Caco-2 (cell line): ENCODE data around the gene TTC39A. TPM values are rescaled to one million over a fixed set of nuclear protein-coding genes. Genes with fewer than 3 reads are reported as not detected.

ENCODE experiments used
- BruUV-seq: library from RNA; stranded (reverse); fragments of 400-500 nt; replicated peaks from 2 replicates; lab custom pipeline; 2021; lab: Mats Ljungman, UMichigan
- CTCF ChIA-PET: fragments of 300-600 bp; sonication (Branson Sonifier 250); formaldehyde crosslinking; loops from one replicate; lab custom pipeline; 2022; ENCODE audit warnings: antibody characterized with exemption; lab: Charles Lee
- POLR2A ChIA-PET: fragments of 300-600 bp; sonication (Branson Sonifier 250); formaldehyde crosslinking; loops from one replicate; lab custom pipeline; 2022; ENCODE audit warnings: antibody characterized with exemption; lab: Charles Lee
- DNase-seq, 2 experiments: peaks; one replicate each; pipeline versions ENCODE4 v3.0.0 to v3.0.0-alpha.2; 2020 to 2022
- H3K27me3 ChIP-seq: replicated peaks from 2 replicates; pipeline ENCODE4 v1.6.0; 2011; ENCODE audit warnings: low read length; ENCODE audit not compliant: control insufficient read depth, insufficient read depth
- H3K36me3 ChIP-seq: 2 replicates; pipeline ENCODE4 v1.5.1; 2011; ENCODE audit warnings: low read length; ENCODE audit not compliant: control insufficient read depth, insufficient read depth
- H3K4me1 ChIP-seq: fragments of 250-450 bp; sonication (Bioruptor Pico); 2 replicates; pipeline ENCODE4 v1.5.1; 2020; ENCODE audit warnings: mild to moderate bottlenecking
- H3K4me3 ChIP-seq: 2 replicates; pipeline ENCODE4 v1.5.1; 2011; ENCODE audit warnings: low read depth, mild to moderate bottlenecking, control low read depth, low read length
- H3K9me3 ChIP-seq: fragments of 250-450 bp; sonication (Bioruptor Pico); 2 replicates; pipeline ENCODE4 v1.5.1; 2020; ENCODE audit warnings: mild to moderate bottlenecking, moderate library complexity
- H3K27ac Mint-ChIP-seq: one replicate; pipeline ENCODE4 v1.8.0; 2022; ENCODE audit warnings: mixed read lengths; ENCODE audit not compliant: unreplicated experiment
- H3K27me3 Mint-ChIP-seq: one replicate; pipeline ENCODE4 v1.8.0; 2022; ENCODE audit warnings: mixed read lengths; ENCODE audit not compliant: insufficient read depth, unreplicated experiment
- H3K36me3 Mint-ChIP-seq: one replicate; pipeline ENCODE4 v1.8.0; 2022; ENCODE audit warnings: mild to moderate bottlenecking, mixed read lengths; ENCODE audit not compliant: insufficient read depth, unreplicated experiment
- H3K4me1 Mint-ChIP-seq: one replicate; pipeline ENCODE4 v1.8.0; 2022; ENCODE audit warnings: low read depth, mixed read lengths; ENCODE audit not compliant: unreplicated experiment
- H3K4me3 Mint-ChIP-seq: one replicate; pipeline ENCODE4 v1.8.0; 2022; ENCODE audit warnings: mild to moderate bottlenecking, moderate library complexity, mixed read lengths; ENCODE audit not compliant: unreplicated experiment
- H3K9me3 Mint-ChIP-seq: one replicate; pipeline ENCODE4 v1.8.0; 2022; ENCODE audit warnings: mixed read lengths; ENCODE audit not compliant: unreplicated experiment
- intact Hi-C: fragments of 100-400 bp; cut with micrococcal nuclease; formaldehyde crosslinking; loops from one replicate; pipeline ENCODE4 v1.10.0; 2022; ENCODE audit not compliant: unreplicated experiment
- total RNA-seq: library from RNA; stranded (reverse); gene quantifications from 2 replicates; pipeline ENCODE4 v1.2.3, GENCODE V29; 2022
- TF ChIP-seq, protein P1 (sequence below), 2 experiments: fragments of 200-600 bp in 1 of 2; IDR thresholded peaks; 1 replicate in 1 of 2; 2 replicates in 1 of 2; pipeline versions ENCODE4 v1.5.1 to v1.8.0; 2011 to 2022; ENCODE audit warnings: antibody characterized with exemption in 1 of 2, control low read depth in 1 of 2, inconsistent platforms in 1 of 2, low read depth in 1 of 2, low read length in 1 of 2, mild to moderate bottlenecking in 1 of 2, moderate library complexity in 1 of 2; ENCODE audit not compliant: insufficient read depth in 1 of 2, severe bottlenecking in 1 of 2, unreplicated experiment in 1 of 2

Gene TTC39A
- total RNA-seq, 1 experiment from 2014 or later: 21.0 TPM

DNA sequence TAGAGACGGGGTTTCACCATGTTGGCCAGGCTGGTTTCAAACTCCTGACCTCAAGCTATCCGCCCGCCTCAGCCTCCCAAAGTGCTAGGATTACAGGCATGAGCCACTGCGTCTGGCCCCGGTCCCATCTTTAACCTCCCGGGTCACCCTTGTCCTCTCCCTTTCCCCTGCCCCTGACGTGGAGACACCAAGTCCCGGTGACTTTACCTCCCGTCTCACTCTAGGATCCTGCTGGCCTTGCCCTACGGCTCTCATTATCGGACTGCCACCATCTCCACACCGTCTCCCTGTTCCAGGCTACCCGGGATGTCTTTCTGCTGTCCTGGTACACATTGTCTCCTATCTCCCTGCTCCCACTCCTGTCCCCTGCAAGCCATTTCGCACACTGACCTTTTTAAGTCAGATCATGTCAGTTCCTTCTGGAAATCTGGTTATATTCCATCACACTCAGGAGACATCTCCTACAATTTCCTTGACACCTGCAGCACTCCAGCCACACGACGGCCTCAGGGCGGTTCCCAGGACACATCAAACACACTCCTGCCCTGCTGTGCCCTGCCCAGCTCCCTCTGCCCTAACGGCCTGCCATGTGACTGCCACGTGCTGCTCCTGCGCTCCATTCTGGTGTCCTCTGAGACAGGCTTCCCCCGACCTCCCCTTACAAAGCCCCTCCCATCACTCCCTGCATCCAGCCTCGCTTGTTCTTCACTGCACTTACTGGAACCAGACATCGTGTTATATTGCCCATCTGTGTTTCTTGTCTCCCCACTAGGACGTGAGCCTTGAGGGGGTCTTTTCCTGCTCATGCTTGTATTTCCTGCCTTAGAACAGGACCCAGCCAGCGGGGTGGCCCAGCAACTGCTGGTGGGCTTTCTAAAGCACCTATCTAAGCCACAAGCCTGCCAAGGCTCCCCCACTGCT, 32.7 kb downstream of the TTC39A start:
- CTCF ChIA-PET: interaction anchor here (1.0 to 1.8 kb wide), 4 partner anchors 8 to 108 kb away, joined by 3 to 15 read pairs (median 6); partner anchors contain the start of gene RNF11
- TF ChIP-seq, protein P1, sequence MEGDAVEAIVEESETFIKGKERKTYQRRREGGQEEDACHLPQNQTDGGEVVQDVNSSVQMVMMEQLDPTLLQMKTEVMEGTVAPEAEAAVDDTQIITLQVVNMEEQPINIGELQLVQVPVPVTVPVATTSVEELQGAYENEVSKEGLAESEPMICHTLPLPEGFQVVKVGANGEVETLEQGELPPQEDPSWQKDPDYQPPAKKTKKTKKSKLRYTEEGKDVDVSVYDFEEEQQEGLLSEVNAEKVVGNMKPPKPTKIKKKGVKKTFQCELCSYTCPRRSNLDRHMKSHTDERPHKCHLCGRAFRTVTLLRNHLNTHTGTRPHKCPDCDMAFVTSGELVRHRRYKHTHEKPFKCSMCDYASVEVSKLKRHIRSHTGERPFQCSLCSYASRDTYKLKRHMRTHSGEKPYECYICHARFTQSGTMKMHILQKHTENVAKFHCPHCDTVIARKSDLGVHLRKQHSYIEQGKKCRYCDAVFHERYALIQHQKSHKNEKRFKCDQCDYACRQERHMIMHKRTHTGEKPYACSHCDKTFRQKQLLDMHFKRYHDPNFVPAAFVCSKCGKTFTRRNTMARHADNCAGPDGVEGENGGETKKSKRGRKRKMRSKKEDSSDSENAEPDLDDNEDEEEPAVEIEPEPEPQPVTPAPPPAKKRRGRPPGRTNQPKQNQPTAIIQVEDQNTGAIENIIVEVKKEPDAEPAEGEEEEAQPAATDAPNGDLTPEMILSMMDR (IDR thresholded peaks at IDR 0.05; ENCODE audit: insufficient read depth in 1 of 2, low read depth in 1 of 2, low read length in 1 of 2, severe bottlenecking in 1 of 2, unreplicated experiment in 1 of 2): no peak
- intact Hi-C loops: loop anchor here (1.0 to 2.0 kb wide), 2 partner anchors 59 to 209 kb away; no protein-coding TSS in a partner anchor
- Histone ChIP-seq H3K4me3 (peak overlapping the region; percentile 20; the same call in 1 of the 2 replicates), H3K36me3 (no peaks in the 10 kb centered on the region; the same call in 1 of the 2 replicates), H3K27me3 (no peaks in the 10 kb centered on the region), H3K4me1 (peaks cover 10% of the 10 kb centered on the region), H3K9me3 (no peaks in the 10 kb centered on the region)
- DNase-seq: no peak
- Mint-ChIP-seq H3K4me1 (peaks cover 13% of the 10 kb centered on the region), H3K27ac (peak overlapping the region; percentile 88), H3K4me3 (peak overlapping the region; percentile 74), H3K36me3 (peaks cover 19% of the 10 kb centered on the region), H3K27me3 (no peaks in the 10 kb centered on the region), H3K9me3 (no peaks in the 10 kb centered on the region)
- POLR2A ChIA-PET: no interaction called here
- no TSS peak for BruUV-seq

GRCh38 chr1:51296383-51297357, 33.7 kb downstream of the TTC39A start:
- Histone ChIP-seq H3K9me3 (no peaks in the 10 kb centered on the region), H3K36me3 (no peaks in the 10 kb centered on the region; the same call in 1 of the 2 replicates), H3K4me1 (peaks cover 10% of the 10 kb centered on the region), H3K27me3 (no peaks in the 10 kb centered on the region), H3K4me3 (peak overlapping the region; percentile 20)
- H3K9me3 Mint-ChIP-seq: no peaks in the 10 kb centered on the region
- DNase-seq: peak; percentile 83 to 88
- H3K4me3 Mint-ChIP-seq: peak overlapping the region; percentile 74
- H3K27ac Mint-ChIP-seq: peak overlapping the region; percentile 88
- no peaks in the 10 kb centered on the region for H3K27me3 Mint-ChIP-seq
- ChIA-PET POLR2A (interaction anchor here (0.7 kb wide), 1 partner anchor 225 kb away, joined by 3 read pairs; no protein-coding TSS in a partner anchor), CTCF (interaction anchor here (0.6 to 1.8 kb wide), 5 partner anchors 9 to 1257 kb away, joined by 3 to 15 read pairs (median 5); partner anchors contain the start of gene RNF11)
- TF ChIP-seq, protein P1 (IDR thresholded peaks at IDR 0.05; ENCODE audit: insufficient read depth in 1 of 2, low read depth in 1 of 2, low read length in 1 of 2, severe bottlenecking in 1 of 2, unreplicated experiment in 1 of 2): peak; percentile 81 to 87
- peaks cover 13% of the 10 kb centered on the region for H3K4me1 Mint-ChIP-seq
- H3K36me3 Mint-ChIP-seq: peaks cover 19% of the 10 kb centered on the region
- intact Hi-C loops: loop anchor here (1.0 to 2.0 kb wide), 2 partner anchors 58 to 208 kb away; no protein-coding TSS in a partner anchor
- BruUV-seq: no TSS peak
